Keratinocyte (primary cell): ENCODE results near the gene NOS1. TPM values are rescaled to one million over a fixed set of nuclear protein-coding genes. Genes with fewer than 3 reads are reported as not detected.

Experiments used
- DNase-seq: peaks from one replicate; pipeline ENCODE4 v3.0.0-alpha.2; 2011; ENCODE audit warnings: low read depth, missing footprints, low spot score
- FAIRE-seq: peaks from 2 replicates; lab custom pipeline; 2011; peaks lifted over from hg19 to GRCh38; lab: Jason Lieb, UNC
- H2AFZ ChIP-seq: 2 replicates; pipeline ENCODE4 v1.6.0; 2012; ENCODE audit warnings: low read length, control low read depth, inconsistent platforms; ENCODE audit not compliant: control insufficient read depth
- H3K27ac ChIP-seq: 2 replicates; pipeline ENCODE4 v1.5.1; 2011; ENCODE audit warnings: low read length; ENCODE audit not compliant: control insufficient read depth, insufficient read depth
- H3K27me3 ChIP-seq: 3 replicates; pipeline ENCODE4 v1.6.0; 2011; ENCODE audit warnings: low read length; ENCODE audit not compliant: control insufficient read depth, insufficient read depth; ENCODE audit errors: extremely low read depth
- H3K36me3 ChIP-seq, 2 experiments: 2 replicates in 1 of 2; 3 replicates in 1 of 2; pipeline ENCODE4 v1.5.1; 2011; ENCODE audit warnings: low read length in 2 of 2, mild to moderate bottlenecking in 1 of 2; ENCODE audit not compliant: control insufficient read depth in 2 of 2, insufficient read depth in 2 of 2; ENCODE audit errors: extremely low read depth in 1 of 2
- H3K4me1 ChIP-seq: 3 replicates; pipeline ENCODE4 v1.5.1; 2011; ENCODE audit warnings: low read length; ENCODE audit not compliant: control insufficient read depth, insufficient read depth; ENCODE audit errors: extremely low read depth
- H3K4me2 ChIP-seq: 3 replicates; pipeline ENCODE4 v1.6.0; 2011; ENCODE audit warnings: low read depth, low read length; ENCODE audit not compliant: control insufficient read depth, insufficient read depth; ENCODE audit errors: extremely low read depth
- H3K4me3 ChIP-seq, 3 experiments: fragments of 200-600 bp in 1 of 3; sonication (generic) in 1 of 3; 2 replicates in 2 of 3; 3 replicates in 1 of 3; pipeline ENCODE4 v1.5.1; 2011 to 2016; ENCODE audit warnings: low read length in 3 of 3, mild to moderate bottlenecking in 3 of 3, control low read depth in 2 of 3, inconsistent platforms in 1 of 3, low read depth in 1 of 3, mixed read lengths in 1 of 3, mixed run types in 1 of 3, moderate library complexity in 1 of 3; ENCODE audit not compliant: control insufficient read depth in 2 of 3, insufficient read depth in 2 of 3; ENCODE audit errors: extremely low read depth in 1 of 3
- H3K79me2 ChIP-seq: 2 replicates; pipeline ENCODE4 v1.6.0; 2012; ENCODE audit warnings: low read length; ENCODE audit not compliant: control insufficient read depth, insufficient read depth
- H3K9ac ChIP-seq: 3 replicates; pipeline ENCODE4 v1.6.0; 2011; ENCODE audit warnings: low read length; ENCODE audit not compliant: control insufficient read depth, insufficient read depth; ENCODE audit errors: extremely low read depth
- H3K9me1 ChIP-seq: 3 replicates; pipeline ENCODE4 v1.6.0; 2011; ENCODE audit warnings: low read length; ENCODE audit not compliant: control insufficient read depth, insufficient read depth; ENCODE audit errors: extremely low read depth
- H3K9me3 ChIP-seq: 2 replicates; pipeline ENCODE4 v1.5.1; 2012; ENCODE audit warnings: low read depth, low read length; ENCODE audit not compliant: control insufficient read depth
- H4K20me1 ChIP-seq: 3 replicates; pipeline ENCODE4 v1.6.0; 2011; ENCODE audit warnings: low read length; ENCODE audit not compliant: control insufficient read depth, insufficient read depth; ENCODE audit errors: extremely low read depth
- EZH2 ChIP-seq: IDR thresholded peaks from one replicate; pipeline ENCODE4 v1.6.1; 2012; ENCODE audit warnings: inconsistent platforms, mild to moderate bottlenecking, low read length, moderate library complexity
- dilution Hi-C: fragments of 300-500 bp; cut with MboI; formaldehyde crosslinking; loops from one replicate; pipeline ENCODE4 v1.7.0; 2020; ENCODE audit warnings: low sequenced_read_pairs; ENCODE audit not compliant: extremely low pct_ligation_motif_present
- polyA plus RNA-seq, 5 experiments: library from polyadenylated mRNA; depleted of rRNA in 3 of 5; stranded (reverse) in 3 of 5; stranded (forward) in 1 of 5; unstranded in 1 of 5; fragments of >200 nt; gene quantifications; 1 replicate in 1 of 5; 2 replicates in 3 of 5; 3 replicates in 1 of 5; pipeline versions ENCODE4 v1.2.1 to v1.2.3, GENCODE V29; 2011 to 2012; ENCODE audit warnings: missing spikeins in 2 of 5, low read depth in 1 of 5, low replicate concordance in 1 of 5
- TF ChIP-seq, protein P1 (sequence below), 3 experiments: IDR thresholded peaks in 1 of 3; conservative IDR thresholded peaks in 1 of 3; optimal IDR thresholded peaks in 1 of 3; 2 replicates in 2 of 3; 3 replicates in 1 of 3; pipeline versions ENCODE3 to v1.5.1; 2011; ENCODE audit warnings: low read length in 3 of 3, mild to moderate bottlenecking in 3 of 3, moderate library complexity in 2 of 3, control low read depth in 1 of 3, inconsistent platforms in 1 of 3; ENCODE audit not compliant: insufficient read depth in 2 of 3; ENCODE audit errors: extremely low read depth in 1 of 3

Gene NOS1
- polyA plus RNA-seq, 1 donor (not counting 4 experiments of a cell fraction or from before 2014, with no cell fraction given), result 5.6 TPM

DNA sequence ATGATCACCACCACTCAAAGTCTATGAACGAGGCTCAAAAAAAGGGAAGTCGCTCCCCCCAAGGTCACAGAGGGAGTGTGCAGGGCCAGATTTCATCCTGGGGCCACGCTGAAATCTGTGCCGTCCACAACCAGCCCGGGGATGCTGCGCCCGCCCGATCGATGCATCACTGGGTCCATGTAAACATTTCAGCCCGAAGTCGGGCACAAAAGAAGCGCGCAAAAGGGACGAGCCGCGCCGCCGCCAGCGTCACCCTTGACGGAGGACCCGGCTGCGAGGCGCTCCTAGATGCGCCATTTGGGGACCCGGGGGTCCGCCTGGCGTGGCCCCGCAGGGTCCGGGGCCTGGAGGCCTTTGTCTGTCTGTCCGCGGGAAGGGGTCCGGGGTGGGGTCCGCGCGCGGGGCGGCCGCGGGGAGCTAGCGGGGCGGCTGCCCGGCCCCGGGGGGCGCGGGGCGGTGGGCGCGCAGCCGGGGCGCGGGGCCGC lies 171.7 kb downstream of the NOS1 start:
- H3K79me2 ChIP-seq, result peaks cover 17% of the 10 kb centered on the region
- no peak for TF ChIP-seq EZH2
- H4K20me1 ChIP-seq, result peaks cover 2% of the 10 kb centered on the region
- no peaks in the 10 kb centered on the region for H3K9me3 ChIP-seq
- H3K27ac ChIP-seq, result peak overlapping the region; percentile 49
- no peaks in the 10 kb centered on the region for H3K9me1 ChIP-seq
- peak overlapping the region; percentile 79 for H3K9ac ChIP-seq
- no peak for DNase-seq
- H3K4me1 ChIP-seq, result peaks cover 11% of the 10 kb centered on the region
- no peak for FAIRE-seq
- peak overlapping the region; percentile 99 for H3K4me2 ChIP-seq
- H3K4me3 ChIP-seq, result peak overlapping the region; percentile 80 to 95 (median 88)
- H3K27me3 ChIP-seq, result no peaks in the 10 kb centered on the region
- dilution Hi-C loops, result no loop called here
- H2AFZ ChIP-seq, result peak overlapping the region; percentile 98
- H3K36me3 ChIP-seq, result peaks cover 0 to 7% of the 10 kb centered on the region in 2 experiments

DNA sequence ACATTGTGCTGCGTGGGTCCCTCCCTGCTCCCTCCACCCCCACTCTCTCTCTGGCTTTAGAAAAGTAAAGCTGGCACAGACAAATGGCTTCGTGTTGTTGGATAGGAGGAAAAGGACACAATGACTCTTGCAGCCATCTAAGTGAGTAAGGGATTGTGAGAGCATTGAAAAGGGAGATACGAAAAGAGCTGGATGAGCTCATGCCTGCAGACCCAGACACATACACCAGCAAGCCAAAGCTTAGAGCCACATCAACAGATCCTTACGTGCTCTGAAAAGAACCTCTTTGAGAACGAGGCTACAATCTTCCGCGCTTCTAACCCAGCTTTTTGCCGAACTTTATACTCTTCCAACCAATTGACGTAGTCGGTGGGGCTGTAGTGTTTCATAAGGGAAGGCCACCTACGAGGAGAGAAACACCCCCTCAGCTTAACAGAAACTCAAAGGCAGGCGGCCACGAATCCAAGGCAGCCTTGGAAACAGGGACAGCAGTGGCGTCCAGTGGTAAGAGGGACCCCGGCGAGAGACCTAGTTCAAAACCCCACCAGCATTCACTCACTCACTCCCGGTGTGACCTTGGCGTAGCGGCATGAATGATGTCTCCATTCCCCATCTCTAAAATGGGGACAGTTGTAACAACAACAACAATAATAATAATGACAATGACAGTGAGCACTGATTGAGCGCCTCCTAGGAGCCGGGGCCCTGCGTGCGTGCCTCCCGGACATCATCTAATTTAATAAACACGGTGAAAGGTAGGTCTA lies 172.3 kb downstream of the NOS1 start:
- no peaks in the 10 kb centered on the region for H3K27me3 ChIP-seq
- FAIRE-seq (peak; percentile 23), DNase-seq (no peak)
- H4K20me1 ChIP-seq, result peaks cover 2% of the 10 kb centered on the region
- no peak for TF ChIP-seq EZH2
- TF ChIP-seq, protein P1, sequence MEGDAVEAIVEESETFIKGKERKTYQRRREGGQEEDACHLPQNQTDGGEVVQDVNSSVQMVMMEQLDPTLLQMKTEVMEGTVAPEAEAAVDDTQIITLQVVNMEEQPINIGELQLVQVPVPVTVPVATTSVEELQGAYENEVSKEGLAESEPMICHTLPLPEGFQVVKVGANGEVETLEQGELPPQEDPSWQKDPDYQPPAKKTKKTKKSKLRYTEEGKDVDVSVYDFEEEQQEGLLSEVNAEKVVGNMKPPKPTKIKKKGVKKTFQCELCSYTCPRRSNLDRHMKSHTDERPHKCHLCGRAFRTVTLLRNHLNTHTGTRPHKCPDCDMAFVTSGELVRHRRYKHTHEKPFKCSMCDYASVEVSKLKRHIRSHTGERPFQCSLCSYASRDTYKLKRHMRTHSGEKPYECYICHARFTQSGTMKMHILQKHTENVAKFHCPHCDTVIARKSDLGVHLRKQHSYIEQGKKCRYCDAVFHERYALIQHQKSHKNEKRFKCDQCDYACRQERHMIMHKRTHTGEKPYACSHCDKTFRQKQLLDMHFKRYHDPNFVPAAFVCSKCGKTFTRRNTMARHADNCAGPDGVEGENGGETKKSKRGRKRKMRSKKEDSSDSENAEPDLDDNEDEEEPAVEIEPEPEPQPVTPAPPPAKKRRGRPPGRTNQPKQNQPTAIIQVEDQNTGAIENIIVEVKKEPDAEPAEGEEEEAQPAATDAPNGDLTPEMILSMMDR (optimal IDR thresholded peaks at IDR 0.05 in 1 of 3, IDR thresholded peaks at IDR 0.05 in 1 of 3, conservative IDR thresholded peaks at IDR 0.05 in 1 of 3; ENCODE audit: extremely low read depth in 1 of 3, insufficient read depth in 2 of 3, low read length in 3 of 3), result peak in 1 of 3 experiments; percentile 33
- H3K27ac ChIP-seq, result peak overlapping the region; percentile 22
- peaks cover 11% of the 10 kb centered on the region for H3K4me1 ChIP-seq
- dilution Hi-C loops, result no loop called here
- H3K4me3 ChIP-seq, result peak overlapping the region; percentile 80 to 95 (median 88)
- H3K9ac ChIP-seq, result peak overlapping the region; percentile 79
- peak overlapping the region; percentile 83 for H2AFZ ChIP-seq
- H3K36me3 ChIP-seq, result peaks cover 0 to 7% of the 10 kb centered on the region in 2 experiments
- H3K4me2 ChIP-seq, result peak overlapping the region; percentile 99
- H3K9me3 ChIP-seq, result no peaks in the 10 kb centered on the region
- H3K9me1 ChIP-seq, result no peaks in the 10 kb centered on the region
- peaks cover 17% of the 10 kb centered on the region for H3K79me2 ChIP-seq
